HCT116 (cell line): ENCODE measurements around the gene COL18A1. TPM values are rescaled to one million over a fixed set of nuclear protein-coding genes. Genes with fewer than 3 reads are reported as not detected.
A peak's percentile ranks its signal among the peaks of the same experiment; 100 is the strongest.

Experiments used
- ATAC-seq: fragments of 200-7000 bp; cut with Tn5 transposase; 2 replicates; pipeline ENCODE4 v1.9.1; 2020; ENCODE audit warnings: mild to moderate bottlenecking, moderate library complexity
- BruUV-seq: library from RNA; stranded (reverse); fragments of 400-500 nt; replicated peaks from 2 replicates; lab custom pipeline; 2021; lab: Mats Ljungman, UMichigan
- CTCF ChIA-PET: fragments of 300-600 bp; sonication (Branson Sonifier 250); formaldehyde crosslinking; loops from one replicate; lab custom pipeline; 2021; ENCODE audit warnings: antibody characterized with exemption; lab: Charles Lee
- POLR2A ChIA-PET: fragments of 300-600, 350-600 bp; sonication (Branson Sonifier 250); formaldehyde crosslinking; loops from one replicate; lab custom pipeline; 2021; ENCODE audit warnings: antibody characterized with exemption; lab: Charles Lee
- RAD21 ChIA-PET, 2 experiments: fragments of 300-600 bp; sonication (Branson Sonifier 250); formaldehyde crosslinking; loops; one replicate each; lab custom pipeline; 2023; ENCODE audit warnings: low total read pairs in 2 of 2; ENCODE audit not compliant: uncharacterized antibody in 2 of 2, unreplicated experiment in 2 of 2, low non-redundant PET in 1 of 2; lab: Charles Lee
- DNase-seq: peaks from one replicate; pipeline ENCODE4 v3.0.0-alpha.2; 2010; ENCODE audit warnings: low read depth, low spot score
- H2AFZ ChIP-seq: fragments of 200-600 bp; shearing (Covaris generic), sonication (generic); 2 replicates; pipeline ENCODE4 v1.6.1; 2017; ENCODE audit warnings: low read depth, mixed run types, mixed read lengths, antibody characterized with exemption, low read length; ENCODE audit not compliant: poor library complexity, severe bottlenecking
- H3K27ac ChIP-seq: 2 replicates; pipeline ENCODE4 v1.5.1; 2012; ENCODE audit warnings: low read depth, low read length
- H3K27me3 ChIP-seq: fragments of 200-600 bp; sonication (generic); 2 replicates; pipeline ENCODE4 v1.6.1; 2016; ENCODE audit warnings: mixed run types, low read length, mixed read lengths; ENCODE audit not compliant: insufficient read depth
- H3K36me3 ChIP-seq, 2 experiments: fragments of 200-500 bp in 1 of 2; fragments of 200-600 bp in 1 of 2; sonication (Bioruptor generic) in 1 of 2; sonication (generic) in 1 of 2; 2 replicates each; pipeline versions ENCODE4 v1.5.1 to v1.6.1; 2014 to 2016; ENCODE audit warnings: low read length in 2 of 2, inconsistent platforms in 1 of 2, mixed read lengths in 1 of 2, mixed run types in 1 of 2; ENCODE audit not compliant: insufficient read depth in 2 of 2, control insufficient read depth in 1 of 2
- H3K4me1 ChIP-seq, 2 experiments: fragments of 200-600 bp in 1 of 2; sonication (generic) in 1 of 2; 2 replicates each; pipeline versions ENCODE4 v1.5.1 to v1.6.1; 2012 to 2017; ENCODE audit warnings: low read length in 2 of 2, inconsistent platforms in 1 of 2, mild to moderate bottlenecking in 1 of 2, mixed read lengths in 1 of 2, mixed run types in 1 of 2, moderate library complexity in 1 of 2; ENCODE audit not compliant: insufficient read depth in 2 of 2, control insufficient read depth in 1 of 2
- H3K4me2 ChIP-seq: fragments of 200-600 bp; sonication (generic); 2 replicates; pipeline ENCODE4 v1.6.1; 2017; ENCODE audit warnings: mixed run types, low read length, mixed read lengths
- H3K4me3 ChIP-seq, 2 experiments: fragments of 200-600 bp in 1 of 2; sonication (generic) in 1 of 2; replicated peaks in 1 of 2; 2 replicates each; pipeline ENCODE4 v1.5.1; 2011 to 2016; ENCODE audit warnings: low read length in 2 of 2, control low read depth in 1 of 2, low read depth in 1 of 2, mild to moderate bottlenecking in 1 of 2, mixed read lengths in 1 of 2, mixed run types in 1 of 2
- H3K79me2 ChIP-seq: fragments of 200-600 bp; sonication (generic); 2 replicates; pipeline ENCODE4 v1.6.1; 2017; ENCODE audit warnings: mild to moderate bottlenecking, mixed run types, low read length, moderate library complexity, mixed read lengths; ENCODE audit not compliant: insufficient read depth
- H3K9ac ChIP-seq: fragments of 200-600 bp; sonication (generic); 2 replicates; pipeline ENCODE4 v1.6.1; 2016; ENCODE audit warnings: low read length, mixed read lengths
- H3K9me2 ChIP-seq: fragments of 200-600 bp; sonication (generic), shearing (Covaris generic); 2 replicates; pipeline ENCODE4 v1.6.1; 2017; ENCODE audit warnings: mixed run types, mild to moderate bottlenecking, moderate library complexity; ENCODE audit not compliant: insufficient read depth
- H3K9me3 ChIP-seq, 2 experiments: fragments of 200-500 bp in 1 of 2; fragments of 200-600 bp in 1 of 2; sonication (Bioruptor generic) in 1 of 2; sonication (generic) in 1 of 2; 2 replicates each; pipeline ENCODE4 v1.6.1; 2014 to 2017; ENCODE audit warnings: low read length in 2 of 2, mixed read lengths in 2 of 2, inconsistent platforms in 1 of 2, low read depth in 1 of 2, mild to moderate bottlenecking in 1 of 2, mixed run types in 1 of 2, moderate library complexity in 1 of 2; ENCODE audit not compliant: control insufficient read depth in 1 of 2, insufficient read depth in 1 of 2
- H4K20me1 ChIP-seq: fragments of 200-600 bp; sonication (generic), shearing (Covaris generic); 2 replicates; pipeline ENCODE4 v1.6.1; 2017; ENCODE audit warnings: mixed run types, mild to moderate bottlenecking, moderate library complexity; ENCODE audit not compliant: insufficient read depth
- CBX3 ChIP-seq: IDR thresholded peaks from 2 replicates; pipeline ENCODE4 v1.6.1; 2012; ENCODE audit warnings: low read depth
- EGR1 ChIP-seq: IDR thresholded peaks from 2 replicates; pipeline ENCODE4 v1.6.1; 2012; ENCODE audit warnings: low read depth
- ELF1 ChIP-seq: IDR thresholded peaks from 2 replicates; pipeline ENCODE4 v1.6.1; 2012; ENCODE audit warnings: low read depth, borderline replicate concordance
- EZH2phosphoT487 ChIP-seq: fragments of 200-600 bp; IDR thresholded peaks from 2 replicates; pipeline ENCODE4 v1.6.1; 2018; ENCODE audit warnings: antibody characterized with exemption, borderline replicate concordance
- JUND ChIP-seq: IDR thresholded peaks from 2 replicates; pipeline ENCODE4 v1.6.1; 2012
- MAX ChIP-seq: IDR thresholded peaks from 2 replicates; pipeline ENCODE4 v1.6.1; 2012
- POLR2AphosphoS5 ChIP-seq: IDR thresholded peaks from 2 replicates; pipeline ENCODE4 v1.6.1; 2011; ENCODE audit warnings: mild to moderate bottlenecking, low read depth, low read length, moderate library complexity
- RAD21 ChIP-seq: IDR thresholded peaks from 2 replicates; pipeline ENCODE4 v1.6.1; 2012; ENCODE audit warnings: low read depth, mild to moderate bottlenecking
- SP1 ChIP-seq: IDR thresholded peaks from 2 replicates; pipeline ENCODE4 v1.6.1; 2012; ENCODE audit warnings: low read depth
- TCF7L2 ChIP-seq: IDR thresholded peaks from 2 replicates; pipeline ENCODE4 v1.7.0; 2011; ENCODE audit warnings: borderline replicate concordance, inconsistent platforms; ENCODE audit not compliant: insufficient read depth, insufficient read length; ENCODE audit errors: extremely low read depth
- YY1 ChIP-seq: IDR thresholded peaks from 2 replicates; pipeline ENCODE4 v1.6.1; 2011; ENCODE audit warnings: low read length, low read depth, moderate library complexity, mild to moderate bottlenecking; ENCODE audit not compliant: insufficient replicate concordance; ENCODE audit errors: extremely low read depth
- ZBTB33 ChIP-seq: IDR thresholded peaks from 2 replicates; pipeline ENCODE4 v1.6.1; 2011; ENCODE audit warnings: mild to moderate bottlenecking, low read length, moderate library complexity; ENCODE audit not compliant: insufficient replicate concordance; ENCODE audit errors: extremely low read depth
- ZFX ChIP-seq: fragments of 450-650 bp; IDR thresholded peaks from 2 replicates; pipeline ENCODE4 v1.6.1; 2017
- ZNF274 ChIP-seq: fragments of 200-500 bp; sonication (Bioruptor generic); IDR thresholded peaks from 2 replicates; pipeline ENCODE4 v1.6.1; 2014; ENCODE audit warnings: mild to moderate bottlenecking, low read depth, low read length, inconsistent platforms
- intact Hi-C: fragments of 100-400 bp; cut with micrococcal nuclease; formaldehyde crosslinking; loops from 2 replicates; pipeline ENCODE4 v1.10.0; 2022
- total RNA-seq: library from RNA; stranded (reverse); gene quantifications from one replicate; pipeline ENCODE4 v1.2.1, GENCODE V29; 2021; ENCODE audit not compliant: unreplicated experiment
- TF ChIP-seq, protein P1 (sequence below), 3 experiments: fragments of 200-600 bp in 1 of 3; sonication (generic) in 1 of 3; IDR thresholded peaks in 2 of 3; conservative IDR thresholded peaks in 1 of 3; 2 replicates each; pipeline ENCODE4 v1.5.1; 2012 to 2017; ENCODE audit warnings: low read depth in 2 of 3, low read length in 2 of 3, antibody characterized with exemption in 1 of 3, borderline replicate concordance in 1 of 3, control low read depth in 1 of 3, mild to moderate bottlenecking in 1 of 3, mixed read lengths in 1 of 3, mixed run types in 1 of 3, moderate library complexity in 1 of 3; ENCODE audit not compliant: insufficient read depth in 1 of 3

COL18A1 gene
- total RNA-seq, 1 experiment from 2014 or later, result 59.5 TPM

- Histone ChIP-seq H3K36me3 (no peaks in the 10 kb centered on the region), H4K20me1 (no peaks in the 10 kb centered on the region), H3K9me3 (no peaks in the 10 kb centered on the region), H3K4me2 (no peak overlapping the region), H3K79me2 (peaks cover 29% of the 10 kb centered on the region; the same call in 1 of the 2 replicates), H3K27ac (no peak overlapping the region; the same call in 1 of the 2 replicates), H3K4me1 (peaks cover 16 to 20% of the 10 kb centered on the region in 2 experiments), H3K4me3 (no peak overlapping the region), H3K27me3 (no peaks in the 10 kb centered on the region), H3K9ac (no peak overlapping the region), H3K9me2 (no peaks in the 10 kb centered on the region), H2AFZ (no peak overlapping the region)
- ChIA-PET POLR2A (no interaction called here), RAD21 (no interaction called here)
- intact Hi-C loops, result no loop called here
- ATAC-seq, result peak; percentile 25; the same call in 1 of the 2 replicates
- BruUV-seq, result no TSS peak
- DNase-seq, result no peak
- TF ChIP-seq RAD21 (no peak), SP1 (no peak), ZNF274 (no peak), EGR1 (no peak), JUND (no peak), POLR2AphosphoS5 (no peak), EZH2phosphoT487 (no peak), ELF1 (no peak), YY1 (no peak), TCF7L2 (no peak), MAX (no peak), ZBTB33 (no peak), CBX3 (no peak), ZFX (no peak)
- TF ChIP-seq, protein P1, sequence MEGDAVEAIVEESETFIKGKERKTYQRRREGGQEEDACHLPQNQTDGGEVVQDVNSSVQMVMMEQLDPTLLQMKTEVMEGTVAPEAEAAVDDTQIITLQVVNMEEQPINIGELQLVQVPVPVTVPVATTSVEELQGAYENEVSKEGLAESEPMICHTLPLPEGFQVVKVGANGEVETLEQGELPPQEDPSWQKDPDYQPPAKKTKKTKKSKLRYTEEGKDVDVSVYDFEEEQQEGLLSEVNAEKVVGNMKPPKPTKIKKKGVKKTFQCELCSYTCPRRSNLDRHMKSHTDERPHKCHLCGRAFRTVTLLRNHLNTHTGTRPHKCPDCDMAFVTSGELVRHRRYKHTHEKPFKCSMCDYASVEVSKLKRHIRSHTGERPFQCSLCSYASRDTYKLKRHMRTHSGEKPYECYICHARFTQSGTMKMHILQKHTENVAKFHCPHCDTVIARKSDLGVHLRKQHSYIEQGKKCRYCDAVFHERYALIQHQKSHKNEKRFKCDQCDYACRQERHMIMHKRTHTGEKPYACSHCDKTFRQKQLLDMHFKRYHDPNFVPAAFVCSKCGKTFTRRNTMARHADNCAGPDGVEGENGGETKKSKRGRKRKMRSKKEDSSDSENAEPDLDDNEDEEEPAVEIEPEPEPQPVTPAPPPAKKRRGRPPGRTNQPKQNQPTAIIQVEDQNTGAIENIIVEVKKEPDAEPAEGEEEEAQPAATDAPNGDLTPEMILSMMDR (IDR thresholded peaks at IDR 0.05 in 2 of 3, conservative IDR thresholded peaks at IDR 0.05 in 1 of 3; ENCODE audit: borderline replicate concordance in 1 of 3, insufficient read depth in 1 of 3, low read depth in 2 of 3, low read length in 2 of 3), result no peak
- TF ChIP-seq, all 23 proteins: peak for 0
- CTCF ChIA-PET, result interaction anchor here (1.0 kb wide), 1 partner anchor 16 kb away, joined by 4 read pairs; no protein-coding TSS in a partner anchor
These were observed 17.1 kb downstream of the COL18A1 start for GRCh38 chr21:45421846-45422775.
